Breast epithelium (tissue), 3 donors: ENCODE results near the gene CERS5.

ENCODE experiments used
- CTCF ChIP-seq, 3 donors: fragments of 450-650 bp; IDR thresholded peaks; one replicate each; pipeline ENCODE4 v1.5.1; 2016 to 2017; ENCODE audit warnings: antibody characterized with exemption in 3 of 3, mild to moderate bottlenecking in 3 of 3, moderate library complexity in 3 of 3
- POLR2A ChIP-seq: fragments of 450-650 bp; IDR thresholded peaks from one replicate; pipeline ENCODE4 v1.6.1; 2016; ENCODE audit warnings: antibody characterized with exemption, mild to moderate bottlenecking, moderate library complexity
- POLR2AphosphoS5 ChIP-seq, 3 donors: sonication (generic); formaldehyde crosslinking; IDR thresholded peaks; one replicate each; pipeline ENCODE4 v1.6.1; 2017; ENCODE audit warnings: antibody characterized with exemption in 3 of 3

- TF ChIP-seq POLR2AphosphoS5 (IDR thresholded peaks at IDR 0.05) (no peak), CTCF (IDR thresholded peaks at IDR 0.05) (no peak), POLR2A (no peak)
These were observed 46.8 kb upstream of the CERS5 start for GRCh38 chr12:50214018-50214417.
